Renal cortical epithelial cell (primary cell): ENCODE measurements around the gene RPL28. TPM values are rescaled to one million over a fixed set of nuclear protein-coding genes. Genes with fewer than 3 reads are reported as not detected.
A peak's percentile ranks its signal among the peaks of the same experiment; 100 is the strongest.

Source experiments
- DNase-seq: peaks from one replicate; pipeline ENCODE4 v3.0.0-alpha.2; 2011; ENCODE audit warnings: low read depth
- total RNA-seq: library from RNA; depleted of rRNA; stranded (reverse); fragments of >200 nt; gene quantifications from 2 replicates; pipeline ENCODE4 v1.2.3, GENCODE V29; 2014

Gene RPL28
- total RNA-seq: 177 and 303 TPM in 2 replicates

- DNase-seq: peak; percentile 93
Measured at GRCh38 chr19:55385724-55386492, at the start of gene RPL28. TSS of gene RPL28 (plus strand) at chr19:55385932. CDS start at chr19:55386358, 426 bp downstream.

GRCh38 chr19:55336101-55336500 is 49.6 kb upstream of the RPL28 start:
- DNase-seq: no peak

- peak; percentile 100 for DNase-seq
Measured at GRCh38 chr19:55339105-55339888, 46.4 kb upstream of the RPL28 start, which contains the start of gene KMT5C. TSS of gene KMT5C (plus strand) at chr19:55339876. CDS start at chr19:55341937, 2,061 bp downstream.

GRCh38 chr19:55339889-55340783 is 45.6 kb upstream of the RPL28 start:
- no peak for DNase-seq

GRCh38 chr19:55340784-55341147 is 45.0 kb upstream of the RPL28 start:
- no peak for DNase-seq

- DNase-seq: peak; percentile 37
Measured at GRCh38 chr19:55341171-55341588, 44.6 kb upstream of the RPL28 start.

- DNase-seq: no peak
Measured at GRCh38 chr19:55341595-55342531, 43.9 kb upstream of the RPL28 start.

- DNase-seq: no peak
Measured at GRCh38 chr19:55344444-55344843, 41.3 kb upstream of the RPL28 start.

GRCh38 chr19:55345101-55345817 is 40.5 kb upstream of the RPL28 start:
- no peak for DNase-seq

GRCh38 chr19:55345818-55346724 is 39.7 kb upstream of the RPL28 start:
- DNase-seq: no peak

- DNase-seq: no peak
Measured at GRCh38 chr19:55346725-55347441, 38.8 kb upstream of the RPL28 start.

- DNase-seq: no peak
Measured at GRCh38 chr19:55347442-55348009, 38.2 kb upstream of the RPL28 start.

GRCh38 chr19:55348317-55349034 is 37.3 kb upstream of the RPL28 start:
- DNase-seq: no peak

GRCh38 chr19:55350620-55351315 is 35.0 kb upstream of the RPL28 start:
- DNase-seq: no peak

GRCh38 chr19:55352040-55352439 is 33.7 kb upstream of the RPL28 start:
- DNase-seq: no peak

- DNase-seq: no peak
Measured at GRCh38 chr19:55352549-55353145, 33.1 kb upstream of the RPL28 start.
